Activated T-cell treated with anti-CD3 and anti-CD28 coated beads, Interleukin-2, amount 50 U/mL, for 72 hours (primary cell): ENCODE measurements around the gene ATP6V0A1. TPM values are rescaled to one million over a fixed set of nuclear protein-coding genes. Genes with fewer than 3 reads are reported as not detected.
"Not testable (repeated sequence)": the region's sequence is repeated elsewhere in the genome, so short reads cannot be mapped to it uniquely, and the experiment has no call there.

Source experiments
- ATAC-seq, 2 donors: fragments of 150-1000 bp; cut with Tn5 transposase; replicated peaks in 1 of 2; 2 replicates each; pipeline ENCODE4 v1.10.0; 2021; ENCODE audit warnings: moderate library complexity in 2 of 2, mild to moderate bottlenecking in 1 of 2
- DNase-seq, 2 donors: peaks; one replicate each; pipeline ENCODE4 v3.0.0; 2021 to 2022; ENCODE audit warnings: mixed read lengths in 1 of 2
- H3K27ac Mint-ChIP-seq: one replicate; pipeline ENCODE4 v1.8.0; 2022; ENCODE audit warnings: mild to moderate bottlenecking, moderate library complexity, mixed read lengths
- H3K27me3 Mint-ChIP-seq: one replicate; pipeline ENCODE4 v1.8.0; 2022; ENCODE audit warnings: low read depth, mixed read lengths
- H3K36me3 Mint-ChIP-seq, 2 donors: one replicate each; pipeline ENCODE4 v1.8.0; 2022; ENCODE audit warnings: mixed read lengths in 2 of 2, mild to moderate bottlenecking in 1 of 2; ENCODE audit not compliant: insufficient read depth in 2 of 2
- H3K4me1 Mint-ChIP-seq: one replicate; pipeline ENCODE4 v1.8.0; 2022; ENCODE audit warnings: low read depth, mixed read lengths
- H3K4me3 Mint-ChIP-seq, 2 donors: one replicate each; pipeline ENCODE4 v1.8.0; 2022; ENCODE audit warnings: mild to moderate bottlenecking in 2 of 2, mixed read lengths in 2 of 2, moderate library complexity in 2 of 2
- H3K9me3 Mint-ChIP-seq, 2 donors: one replicate each; pipeline ENCODE4 v1.8.0; 2022; ENCODE audit warnings: mixed read lengths in 2 of 2
- total RNA-seq, 2 donors: library from RNA; stranded (reverse); gene quantifications; one replicate each; pipeline ENCODE4 v1.2.3, GENCODE V29; 2022

ATP6V0A1 gene
- total RNA-seq: 10 to 100 TPM; 22.1 TPM

DNA sequence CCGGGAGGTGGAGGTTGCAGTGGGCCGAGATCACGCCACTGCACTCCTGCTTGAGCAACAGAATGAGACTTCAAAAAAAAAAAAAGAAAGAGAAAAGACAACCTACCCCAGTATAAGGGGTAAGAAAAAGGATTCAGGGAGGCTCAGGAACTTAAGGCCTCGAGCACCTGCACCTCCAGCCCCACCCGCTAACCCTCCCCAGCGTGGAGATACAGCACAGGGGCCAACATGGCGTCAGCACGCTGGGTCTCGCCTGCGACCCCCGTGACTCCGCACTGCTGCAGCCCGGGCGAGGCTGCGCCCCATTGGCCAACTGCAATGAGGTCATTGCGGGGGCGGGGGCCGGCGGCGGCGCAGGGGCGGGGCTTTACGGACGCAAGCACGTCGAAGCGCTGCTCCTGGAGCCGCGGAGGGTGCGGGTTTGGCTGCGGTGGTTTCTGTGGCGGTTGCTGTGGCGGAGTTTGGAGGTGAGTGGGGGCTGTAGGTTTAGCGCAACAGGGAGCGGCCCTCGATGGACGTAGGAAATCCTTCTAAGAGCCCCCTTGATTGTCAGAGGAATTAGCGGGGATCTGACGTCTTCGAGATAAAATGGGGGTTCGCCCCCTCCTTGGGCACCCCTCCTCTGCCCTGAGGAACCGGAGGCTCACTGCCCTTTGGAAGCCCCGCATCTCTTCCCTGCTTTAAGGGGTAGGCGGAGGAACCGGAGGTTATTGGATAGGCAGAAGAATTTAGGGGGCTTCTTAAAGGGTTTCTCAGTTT lies at the start of gene ATP6V0A1:
Gene ATP6V0A1 (plus strand): TSS at position 382 of the 759 bp plus-strand sequence. CDS start 2,017 bp downstream, outside the sequence.
- Mint-ChIP-seq H3K9me3 (peaks cover 0 to 1% of the 10 kb centered on the region in 2 donors), H3K36me3 (peaks cover 2% of the 10 kb centered on the region in 2 donors), H3K4me1 (peaks cover 40% of the 10 kb centered on the region), H3K4me3 (peak within 1 kb of the TSS; percentile 91 to 94), H3K27ac (peak within 1 kb of the TSS; percentile 94), H3K27me3 (no peaks in the 10 kb centered on the region)
- DNase-seq (peak; percentile 93 to 94), ATAC-seq (peak; percentile 95 to 96)

DNA sequence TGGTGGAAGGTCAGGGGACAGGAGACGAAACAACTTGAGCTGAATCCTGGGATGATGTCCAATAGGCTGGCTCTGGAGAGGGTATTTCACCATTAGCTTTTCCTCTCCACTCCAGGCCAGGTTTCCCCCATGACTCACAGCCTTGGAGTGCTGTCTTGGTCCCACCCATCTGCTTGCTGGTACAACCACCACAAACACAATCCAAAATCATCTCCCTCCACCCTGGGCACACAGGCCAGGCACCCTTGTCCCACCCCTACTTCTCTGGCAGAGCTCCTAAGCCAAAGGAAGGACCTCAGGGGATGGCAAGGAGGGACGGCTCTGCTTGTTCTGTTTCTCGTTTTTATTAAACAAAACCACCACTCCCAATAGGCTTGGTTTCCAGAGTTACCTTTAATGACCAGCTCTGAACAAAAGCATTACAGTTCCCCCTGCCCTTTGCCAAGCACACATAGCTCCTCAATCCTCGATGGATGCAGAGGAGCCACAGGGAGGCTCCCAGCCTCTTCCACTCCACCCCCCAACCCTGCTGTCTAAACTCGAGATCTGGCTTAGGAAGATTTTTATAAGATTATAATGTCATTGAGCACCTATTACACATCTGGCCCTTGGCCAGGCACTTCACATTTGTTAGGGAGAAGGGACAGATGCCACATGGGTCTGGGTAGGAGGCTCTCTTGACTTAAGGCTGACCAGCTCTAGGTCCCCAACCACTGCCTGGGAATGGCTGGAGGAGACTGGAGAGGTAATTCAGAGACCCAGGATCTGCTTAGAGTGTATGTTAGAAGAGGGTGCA lies 49.0 kb upstream of the ATP6V0A1 start:
- H3K4me3 Mint-ChIP-seq: no peak overlapping the region
- no peak for DNase-seq
- ATAC-seq: no peak
- no peaks in the 10 kb centered on the region for H3K27me3 Mint-ChIP-seq
- H3K9me3 Mint-ChIP-seq: no peaks in the 10 kb centered on the region
- peaks cover 19% of the 10 kb centered on the region for H3K4me1 Mint-ChIP-seq
- no peak overlapping the region for H3K27ac Mint-ChIP-seq
- no peaks in the 10 kb centered on the region for H3K36me3 Mint-ChIP-seq

DNA sequence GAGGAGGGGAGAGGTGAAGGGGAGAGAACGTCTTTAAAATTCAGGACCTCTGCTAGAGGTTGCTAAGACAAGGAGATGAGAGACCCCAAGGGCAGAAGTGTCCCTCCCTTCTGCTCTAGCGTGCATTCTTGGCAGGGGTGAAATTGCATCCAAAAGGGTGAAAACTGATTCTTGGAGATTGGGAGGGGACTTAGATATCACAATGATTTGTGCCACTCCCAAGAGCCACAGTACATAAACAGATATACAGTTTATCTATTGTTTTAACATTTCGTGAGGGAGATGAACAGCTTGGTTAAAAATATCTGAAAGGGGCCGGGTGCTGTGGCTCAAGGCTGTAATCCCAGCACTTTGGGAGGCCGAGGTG lies 48.4 kb upstream of the ATP6V0A1 start:
- peaks cover 25% of the 10 kb centered on the region for H3K4me1 Mint-ChIP-seq
- no peak for ATAC-seq
- DNase-seq: no peak
- no peaks in the 10 kb centered on the region for H3K9me3 Mint-ChIP-seq
- H3K27me3 Mint-ChIP-seq: no peaks in the 10 kb centered on the region
- no peaks in the 10 kb centered on the region for H3K36me3 Mint-ChIP-seq
- no peak overlapping the region for H3K4me3 Mint-ChIP-seq
- no peak overlapping the region for H3K27ac Mint-ChIP-seq

DNA sequence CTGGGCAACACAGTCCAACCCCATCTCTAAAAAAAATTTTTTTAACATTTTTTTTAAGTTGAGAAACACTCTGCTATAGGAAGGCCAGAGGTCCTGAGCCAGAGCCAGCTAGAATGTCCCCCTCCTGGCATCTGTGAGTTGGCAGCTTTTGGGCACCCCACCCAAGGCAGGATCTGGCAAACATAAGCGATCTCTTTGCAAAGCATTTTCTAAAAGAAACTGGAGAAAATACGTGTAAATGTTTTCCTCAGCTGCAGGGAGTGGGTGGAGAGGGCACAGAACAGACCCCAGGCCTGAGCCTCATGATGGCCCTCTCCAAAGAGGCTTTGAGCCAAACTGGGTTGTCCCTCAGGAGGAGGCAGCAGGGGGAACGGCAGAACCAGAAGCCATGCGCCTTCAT lies 47.3 kb upstream of the ATP6V0A1 start:
- Mint-ChIP-seq H3K27ac (no peak overlapping the region), H3K36me3 (no peaks in the 10 kb centered on the region), H3K4me1 (peaks cover 21% of the 10 kb centered on the region), H3K4me3 (no peak overlapping the region), H3K9me3 (no peaks in the 10 kb centered on the region), H3K27me3 (no peaks in the 10 kb centered on the region)
- DNase-seq: no peak
- ATAC-seq: no peak

DNA sequence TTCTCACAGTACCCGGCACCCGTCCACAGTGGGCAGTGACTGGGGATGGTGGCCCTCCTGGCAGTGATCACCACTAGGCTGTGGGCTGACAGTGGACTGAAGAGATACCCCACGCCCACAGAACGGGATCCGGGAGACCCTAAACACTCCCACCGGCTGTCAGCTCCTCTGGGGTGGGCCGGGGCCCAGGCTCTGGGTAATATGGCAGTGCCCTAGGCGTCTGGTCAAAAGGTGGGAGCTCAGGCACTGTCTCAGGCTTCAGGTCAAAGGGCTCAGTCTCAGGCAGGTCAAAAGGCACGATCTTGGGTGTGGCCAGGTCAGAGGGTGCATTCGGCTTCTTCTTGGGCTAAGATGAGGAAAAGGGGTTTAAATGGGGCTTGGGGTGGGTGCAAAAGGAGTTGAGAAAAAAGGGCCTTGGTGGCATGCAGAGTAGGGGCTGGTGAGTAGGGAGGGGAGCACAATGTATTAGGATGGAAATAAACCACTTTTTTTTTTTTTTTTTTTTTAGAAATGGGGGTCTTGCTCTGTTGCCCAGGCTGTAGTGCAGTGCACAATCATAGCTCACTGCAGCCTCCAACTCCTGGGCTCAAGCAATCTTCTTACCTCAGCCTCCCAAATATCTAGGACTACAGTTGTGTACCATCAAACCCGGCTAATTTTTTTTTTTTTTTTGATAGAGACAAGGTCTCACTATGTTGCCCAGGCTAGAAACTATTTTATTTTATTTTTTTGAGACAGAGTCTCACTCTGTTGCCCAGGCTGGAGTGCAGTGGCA lies 46.6 kb upstream of the ATP6V0A1 start:
- H3K9me3 Mint-ChIP-seq: no peaks in the 10 kb centered on the region
- DNase-seq (no peak), ATAC-seq (no peak)
- H3K4me3 Mint-ChIP-seq: no peak overlapping the region
- H3K27ac Mint-ChIP-seq: no peak overlapping the region
- no peaks in the 10 kb centered on the region for H3K27me3 Mint-ChIP-seq
- H3K4me1 Mint-ChIP-seq: peaks cover 21% of the 10 kb centered on the region
- no peaks in the 10 kb centered on the region for H3K36me3 Mint-ChIP-seq

DNA sequence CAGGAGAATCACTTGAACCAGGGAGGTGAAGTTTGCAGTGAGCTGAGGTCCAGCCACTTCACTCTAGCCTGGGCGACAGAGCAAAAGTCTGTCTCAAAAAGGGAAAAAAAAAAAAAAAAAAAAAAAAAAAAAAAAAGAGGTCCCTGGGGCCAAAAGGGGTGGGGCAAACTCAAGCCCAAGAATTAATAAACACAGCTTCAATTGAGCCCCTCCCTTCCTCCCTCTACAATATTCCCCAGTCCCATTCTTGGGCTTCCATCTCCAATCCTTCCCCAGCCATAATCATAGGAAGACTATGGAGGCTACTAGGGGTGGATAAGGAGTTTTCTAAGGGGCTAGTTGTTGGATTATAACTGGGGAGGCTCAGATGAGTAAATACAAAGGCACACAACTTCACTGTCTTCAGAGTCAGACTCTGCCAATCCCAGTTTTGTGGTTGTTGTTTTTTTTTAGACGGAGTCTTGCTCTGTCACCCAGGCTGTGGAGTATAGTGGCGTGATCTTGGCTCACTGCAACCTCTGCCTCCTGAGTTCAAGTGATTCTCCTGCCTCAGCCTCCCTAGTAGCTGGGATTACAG lies 45.1 kb upstream of the ATP6V0A1 start:
- no peaks in the 10 kb centered on the region for H3K36me3 Mint-ChIP-seq
- no peak overlapping the region for H3K4me3 Mint-ChIP-seq
- peaks cover 16% of the 10 kb centered on the region for H3K4me1 Mint-ChIP-seq
- no peaks in the 10 kb centered on the region for H3K27me3 Mint-ChIP-seq
- no peak overlapping the region for H3K27ac Mint-ChIP-seq
- no peak for DNase-seq
- no peaks in the 10 kb centered on the region for H3K9me3 Mint-ChIP-seq
- no peak for ATAC-seq

DNA sequence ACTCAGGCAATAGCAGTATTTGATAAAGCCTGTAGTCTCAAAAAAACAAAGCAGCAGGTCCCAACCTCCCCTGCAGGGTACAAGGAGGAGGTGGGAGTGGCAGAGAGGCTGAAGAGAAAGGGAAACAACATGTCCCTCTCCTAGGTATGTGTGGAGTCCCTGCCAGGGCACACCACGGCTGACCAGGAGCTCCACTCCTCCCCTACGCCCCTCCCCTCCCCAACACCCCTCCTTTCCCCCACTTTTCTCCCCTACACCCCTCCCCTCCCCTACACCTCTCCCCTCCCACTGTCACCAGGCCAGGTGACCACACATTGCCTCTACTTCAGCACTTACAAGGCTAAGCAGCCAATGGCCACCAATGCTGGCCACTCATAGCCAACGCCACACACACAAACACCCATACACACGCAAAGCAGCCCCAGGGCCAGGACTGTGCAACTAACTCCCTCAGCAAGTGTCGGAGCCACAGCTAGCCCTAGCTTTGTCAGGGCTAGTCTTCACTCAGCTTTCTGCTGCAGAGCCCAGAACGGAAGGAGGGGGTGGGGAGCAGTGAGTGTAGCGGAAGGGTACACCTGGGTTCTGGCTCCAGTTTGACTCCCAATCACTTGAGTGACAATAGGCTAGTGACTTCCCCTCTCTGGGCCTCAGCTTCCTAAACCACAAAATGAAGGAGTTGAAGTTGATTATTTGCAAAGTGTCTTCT lies 43.8 kb upstream of the ATP6V0A1 start:
- Mint-ChIP-seq H3K4me3 (peak overlapping the region; percentile 58 to 88), H3K9me3 (no peaks in the 10 kb centered on the region), H3K36me3 (no peaks in the 10 kb centered on the region), H3K4me1 (peaks cover 22% of the 10 kb centered on the region), H3K27ac (peak overlapping the region; percentile 7), H3K27me3 (no peaks in the 10 kb centered on the region)
- peak; percentile 73 to 74 for DNase-seq
- ATAC-seq: peak; percentile 94 to 96

DNA sequence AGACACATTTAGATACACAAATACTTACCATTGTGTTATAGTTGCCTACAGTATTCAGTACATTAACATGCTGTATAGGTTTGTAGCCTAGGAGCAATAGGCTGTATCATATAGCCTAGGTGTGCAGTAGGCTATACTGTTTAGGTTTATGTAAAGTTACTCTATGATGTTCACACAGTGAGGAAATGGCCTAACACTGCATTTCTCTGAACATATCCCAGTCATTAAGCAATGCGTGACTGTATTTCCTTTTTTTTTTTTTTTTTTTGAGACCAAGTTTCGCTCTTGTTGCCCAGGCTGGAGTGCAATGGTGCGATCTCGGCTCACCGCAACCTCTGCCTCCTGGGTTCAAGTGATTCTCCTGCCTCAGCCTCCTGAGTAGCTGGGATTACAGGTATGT lies 40.7 kb upstream of the ATP6V0A1 start:
- H3K27me3 Mint-ChIP-seq: peaks cover 23% of the 10 kb centered on the region
- H3K4me3 Mint-ChIP-seq, H3K27ac Mint-ChIP-seq, ATAC-seq, H3K9me3 Mint-ChIP-seq, H3K36me3 Mint-ChIP-seq, DNase-seq: not testable (repeated sequence)
- peaks cover 44% of the 10 kb centered on the region for H3K4me1 Mint-ChIP-seq

DNA sequence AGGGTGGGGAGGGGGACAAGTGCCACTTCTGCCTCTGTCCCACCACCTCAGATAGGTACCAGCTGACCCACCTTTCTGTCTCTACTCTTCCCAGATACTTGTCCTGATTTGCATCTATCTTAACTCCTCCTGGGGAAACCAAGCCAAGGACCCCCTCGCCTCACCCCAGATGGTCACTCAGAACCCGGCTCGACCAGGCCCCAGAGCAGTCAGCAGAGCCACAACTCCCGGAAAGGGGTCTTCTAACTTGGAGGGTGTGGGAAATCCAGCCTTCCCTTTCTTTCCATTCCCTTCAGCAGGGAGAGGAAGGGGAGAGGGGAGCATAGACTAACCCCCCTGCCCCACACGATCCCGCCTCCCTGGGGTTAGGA lies 37.6 kb upstream of the ATP6V0A1 start:
- Mint-ChIP-seq H3K4me3 (peak overlapping the region; percentile 78 to 79), H3K9me3 (no peaks in the 10 kb centered on the region), H3K4me1 (peaks cover 31% of the 10 kb centered on the region), H3K36me3 (no peaks in the 10 kb centered on the region), H3K27me3 (peaks cover 38% of the 10 kb centered on the region), H3K27ac (no peak overlapping the region)
- ATAC-seq: no peak
- no peak for DNase-seq

DNA sequence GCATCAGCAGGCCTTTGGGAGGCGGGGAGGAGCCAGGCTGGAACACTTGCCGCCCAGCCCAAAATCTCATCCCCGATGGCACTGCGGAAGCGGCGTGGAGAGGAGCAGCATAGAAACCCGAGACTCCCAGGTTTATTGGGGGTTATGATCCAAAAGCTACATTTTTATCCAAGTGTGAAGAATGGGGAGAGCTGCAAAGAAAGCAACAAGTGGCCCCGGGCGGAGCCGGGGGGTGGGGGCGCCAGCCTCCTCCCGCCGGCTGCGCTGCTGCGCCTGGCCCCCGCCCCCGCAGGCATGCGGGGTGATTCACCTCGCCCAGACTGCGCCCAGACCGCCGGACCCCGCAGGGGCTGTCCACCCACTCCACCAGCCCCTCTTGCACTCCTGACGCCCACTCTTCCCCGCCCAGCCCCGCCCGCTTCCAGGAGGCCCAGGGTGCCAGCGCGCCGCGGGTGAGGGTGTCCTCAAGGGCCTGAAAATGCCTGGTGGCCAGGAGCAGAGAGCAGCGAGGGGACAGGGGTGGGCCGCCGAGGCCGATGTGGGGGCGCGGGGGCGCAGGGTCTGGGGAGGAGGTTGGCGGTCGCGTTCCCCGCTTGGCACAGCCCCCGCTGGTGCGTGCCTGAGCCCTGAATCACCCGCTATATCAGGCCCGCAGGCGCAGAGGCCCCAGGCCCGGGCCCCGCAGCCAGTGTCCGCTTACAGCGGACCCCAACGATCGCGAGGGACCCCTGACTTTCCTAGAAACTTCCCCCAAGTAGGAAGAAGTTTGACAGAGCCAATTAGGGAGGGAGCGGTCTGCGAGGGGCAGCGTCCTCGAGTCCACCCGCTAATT lies 37.0 kb upstream of the ATP6V0A1 start:
- H3K4me1 Mint-ChIP-seq: peaks cover 31% of the 10 kb centered on the region
- DNase-seq: peak; percentile 28 to 36
- H3K27ac Mint-ChIP-seq: no peak overlapping the region
- H3K4me3 Mint-ChIP-seq: peak overlapping the region; percentile 79 to 91
- H3K36me3 Mint-ChIP-seq: no peaks in the 10 kb centered on the region
- ATAC-seq: peak; percentile 61 to 63
- H3K9me3 Mint-ChIP-seq: no peaks in the 10 kb centered on the region
- peaks cover 38% of the 10 kb centered on the region for H3K27me3 Mint-ChIP-seq

DNA sequence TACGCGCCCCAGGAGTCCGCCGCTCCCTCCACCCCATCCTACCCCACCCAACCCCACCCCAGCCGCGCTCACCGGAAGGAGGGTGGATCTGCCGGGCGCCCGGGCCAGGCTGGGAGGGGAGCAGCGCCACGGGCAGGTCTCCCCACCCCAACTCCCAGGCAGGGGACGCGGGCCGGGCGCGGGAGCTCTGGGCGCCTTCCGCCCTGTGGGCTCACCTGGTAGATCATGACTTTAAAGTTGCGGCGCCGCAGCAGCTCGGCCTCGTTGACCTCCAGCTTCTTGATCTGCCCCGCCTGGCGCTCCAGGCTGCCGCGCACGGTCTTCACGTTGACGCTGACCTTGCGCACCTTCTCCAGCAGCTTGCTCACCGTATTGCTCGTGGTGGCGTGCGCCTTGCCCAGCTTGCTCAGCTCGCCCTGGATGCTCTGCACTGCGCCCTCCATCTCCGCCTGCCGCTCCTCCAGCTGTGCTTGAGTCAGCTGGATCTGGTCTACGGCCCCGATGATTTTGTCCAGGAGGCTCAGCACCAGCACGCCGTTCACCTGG lies 36.2 kb upstream of the ATP6V0A1 start:
- peaks cover 38% of the 10 kb centered on the region for H3K27me3 Mint-ChIP-seq

More for the DNA sequence above, 36.2 kb upstream of the ATP6V0A1 start:
- Mint-ChIP-seq H3K9me3 (no peaks in the 10 kb centered on the region), H3K36me3 (no peaks in the 10 kb centered on the region), H3K4me1 (peaks cover 31% of the 10 kb centered on the region), H3K27ac (no peak overlapping the region), H3K4me3 (peak overlapping the region; percentile 82 to 91)
- peak; percentile 49 to 51 for DNase-seq
- ATAC-seq: peak; percentile 69 to 74
